ENCODE results near the gene NTNG2. TPM values are rescaled to one million over a fixed set of nuclear protein-coding genes. Genes with fewer than 3 reads are reported as not detected.

Gene NTNG2
- total and polyA plus RNA-seq, 10 donors: 0.44 to 22.4 (median 8.4) TPM

- Histone ChIP-seq H3K9me3 (no peaks in the 10 kb centered on the region), H3K27me3 (replicated peaks in 1 of 7) (peaks cover 0 to 86% (median 16%) of the 10 kb centered on the region in 7 donors), H3K36me3 (peaks cover 0 to 13% (median 0%) of the 10 kb centered on the region in 6 donors), H3K27ac (no peak overlapping the region), H3K4me3 (no peak overlapping the region), H3K4me1 (peaks cover 0 to 12% (median 0%) of the 10 kb centered on the region in 6 donors)
- intact Hi-C loops (cut with DNase I; ENCODE audit: low total_unique reads): no loop called here
- TF ChIP-seq POLR2A (IDR thresholded peaks at IDR 0.05) (no peak), POLR2AphosphoS5 (IDR thresholded peaks at IDR 0.05) (no peak)
- TF ChIP-seq, protein P1, sequence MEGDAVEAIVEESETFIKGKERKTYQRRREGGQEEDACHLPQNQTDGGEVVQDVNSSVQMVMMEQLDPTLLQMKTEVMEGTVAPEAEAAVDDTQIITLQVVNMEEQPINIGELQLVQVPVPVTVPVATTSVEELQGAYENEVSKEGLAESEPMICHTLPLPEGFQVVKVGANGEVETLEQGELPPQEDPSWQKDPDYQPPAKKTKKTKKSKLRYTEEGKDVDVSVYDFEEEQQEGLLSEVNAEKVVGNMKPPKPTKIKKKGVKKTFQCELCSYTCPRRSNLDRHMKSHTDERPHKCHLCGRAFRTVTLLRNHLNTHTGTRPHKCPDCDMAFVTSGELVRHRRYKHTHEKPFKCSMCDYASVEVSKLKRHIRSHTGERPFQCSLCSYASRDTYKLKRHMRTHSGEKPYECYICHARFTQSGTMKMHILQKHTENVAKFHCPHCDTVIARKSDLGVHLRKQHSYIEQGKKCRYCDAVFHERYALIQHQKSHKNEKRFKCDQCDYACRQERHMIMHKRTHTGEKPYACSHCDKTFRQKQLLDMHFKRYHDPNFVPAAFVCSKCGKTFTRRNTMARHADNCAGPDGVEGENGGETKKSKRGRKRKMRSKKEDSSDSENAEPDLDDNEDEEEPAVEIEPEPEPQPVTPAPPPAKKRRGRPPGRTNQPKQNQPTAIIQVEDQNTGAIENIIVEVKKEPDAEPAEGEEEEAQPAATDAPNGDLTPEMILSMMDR (IDR thresholded peaks at IDR 0.05 in 8 of 11, conservative IDR thresholded peaks at IDR 0.05 in 3 of 11): no peak
- DNase-seq: no peak
- WGBS, 5 donors: 51 to 73% (median 64%) methylated on average over 9 of the region's 9 CpGs
Observed at GRCh38 chr9:132183134-132183533, 21.3 kb downstream of the NTNG2 start.

GRCh38 chr9:132183715-132184114 is 21.9 kb downstream of the NTNG2 start:
- H3K36me3 ChIP-seq: peaks cover 0 to 13% (median 0%) of the 10 kb centered on the region in 6 donors
- peaks cover 0 to 92% (median 22%) of the 10 kb centered on the region in 7 donors for H3K27me3 ChIP-seq (replicated peaks in 1 of 7)
- DNase-seq: no peak
- no peak overlapping the region for H3K4me3 ChIP-seq
- TF ChIP-seq POLR2A (IDR thresholded peaks at IDR 0.05): no peak
- TF ChIP-seq, protein P1 (IDR thresholded peaks at IDR 0.05 in 8 of 11, conservative IDR thresholded peaks at IDR 0.05 in 3 of 11): no peak
- TF ChIP-seq POLR2AphosphoS5 (IDR thresholded peaks at IDR 0.05): no peak
- H3K27ac ChIP-seq: no peak overlapping the region
- WGBS, 5 donors: 62 to 78% (median 70%) methylated on average over 6 to 7 of the region's 7 CpGs
- peaks cover 0 to 12% (median 0%) of the 10 kb centered on the region in 6 donors for H3K4me1 ChIP-seq
- H3K9me3 ChIP-seq: no peaks in the 10 kb centered on the region
- intact Hi-C loops (cut with DNase I; ENCODE audit: low total_unique reads): no loop called here

DNA sequence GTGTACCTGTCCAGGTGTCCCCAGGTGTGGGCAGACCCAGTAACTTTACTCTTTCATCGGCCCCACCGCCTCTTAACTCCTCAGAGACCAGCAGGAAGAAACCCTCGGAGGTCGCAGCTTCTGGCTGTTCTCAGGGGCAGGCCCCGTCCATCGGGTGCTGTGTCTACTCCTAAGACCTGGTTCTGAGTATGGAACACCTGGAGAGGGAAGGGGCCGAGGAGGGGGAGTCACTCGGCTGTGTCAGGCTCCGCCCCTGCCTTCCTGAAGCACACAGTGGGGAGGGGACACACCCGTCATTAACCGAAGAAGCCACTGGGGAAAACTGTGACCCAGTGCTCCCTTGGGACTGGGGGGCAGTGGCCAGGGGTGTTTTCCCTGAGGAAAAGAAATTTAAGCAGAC is 22.3 kb downstream of the NTNG2 start:
- DNase-seq: no peak
- TF ChIP-seq POLR2AphosphoS5 (IDR thresholded peaks at IDR 0.05) (no peak), POLR2A (IDR thresholded peaks at IDR 0.05) (no peak)
- TF ChIP-seq, protein P1 (IDR thresholded peaks at IDR 0.05 in 8 of 11, conservative IDR thresholded peaks at IDR 0.05 in 3 of 11): no peak
- intact Hi-C loops (cut with DNase I; ENCODE audit: low total_unique reads): no loop called here
- Histone ChIP-seq H3K27ac (no peak overlapping the region), H3K27me3 (replicated peaks in 1 of 7) (peaks cover 0 to 89% (median 22%) of the 10 kb centered on the region in 7 donors), H3K36me3 (peaks cover 0 to 13% (median 0%) of the 10 kb centered on the region in 6 donors), H3K4me1 (peaks cover 0 to 12% (median 0%) of the 10 kb centered on the region in 6 donors), H3K4me3 (no peak overlapping the region), H3K9me3 (no peaks in the 10 kb centered on the region)
- WGBS, 5 donors: 52 to 75% (median 63%) methylated on average over 7 to 11 of the region's 11 CpGs

DNA sequence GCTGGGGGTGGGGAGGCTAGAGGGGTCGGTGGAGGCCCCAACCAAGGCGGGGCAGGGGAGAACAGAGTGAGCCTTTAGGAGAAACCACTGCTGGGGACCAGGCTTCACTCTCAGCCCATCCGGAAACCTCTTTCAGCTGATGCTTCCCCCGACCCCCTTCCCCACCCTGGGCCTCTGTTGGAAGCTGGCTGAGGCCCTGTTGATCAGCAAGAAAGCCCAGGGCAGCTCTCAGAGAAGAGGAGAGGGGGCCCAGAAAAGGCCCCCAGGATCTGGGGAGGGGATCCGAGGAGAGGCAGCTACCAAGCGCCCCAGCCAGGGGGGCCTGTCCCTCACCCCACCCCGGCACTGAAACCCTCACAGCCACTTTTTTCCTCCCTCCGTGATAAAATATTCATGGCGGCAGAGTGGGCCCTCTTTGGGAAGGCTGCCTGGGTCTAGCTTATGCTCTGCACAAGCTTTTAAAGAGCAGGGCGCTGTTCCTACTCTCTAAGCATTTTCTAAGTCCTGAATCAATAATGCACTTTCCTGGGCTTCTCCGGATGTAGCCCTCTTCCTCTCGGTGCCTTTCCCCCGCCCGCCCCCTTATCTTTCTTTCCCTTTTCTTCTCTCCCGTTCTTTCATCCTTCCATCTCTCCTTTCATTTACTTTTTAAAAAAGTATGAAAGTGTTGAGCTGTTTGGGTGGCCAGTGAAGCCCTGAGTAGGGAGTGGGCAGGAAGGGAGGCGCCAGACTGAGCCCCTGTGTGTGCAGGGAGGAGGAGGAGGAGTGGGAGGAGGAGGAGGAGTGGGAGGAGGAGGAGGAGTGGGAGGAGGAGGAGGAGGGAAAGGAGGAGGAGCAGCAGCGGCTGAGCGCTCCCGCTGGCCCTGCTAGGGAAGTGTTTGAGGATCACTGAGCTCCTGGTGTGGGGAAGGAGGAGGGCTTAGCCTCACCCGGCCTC is 23.5 kb downstream of the NTNG2 start:
- Histone ChIP-seq H3K9me3 (no peaks in the 10 kb centered on the region), H3K4me1 (peaks cover 0 to 12% (median 0%) of the 10 kb centered on the region in 6 donors), H3K4me3 (no peak overlapping the region), H3K27ac (no peak overlapping the region), H3K27me3 (replicated peaks in 1 of 7) (peaks cover 0 to 77% (median 22%) of the 10 kb centered on the region in 7 donors), H3K36me3 (peaks cover 0 to 13% (median 0%) of the 10 kb centered on the region in 6 donors)
- DNase-seq: no peak
- intact Hi-C loops (cut with DNase I; ENCODE audit: low total_unique reads): no loop called here
- 19 to 22% (median 20%) methylated on average over 19 to 20 of the region's 20 CpGs for WGBS, 5 donors
- TF ChIP-seq POLR2A (IDR thresholded peaks at IDR 0.05) (no peak), POLR2AphosphoS5 (IDR thresholded peaks at IDR 0.05) (no peak)
- TF ChIP-seq, protein P1 (IDR thresholded peaks at IDR 0.05 in 8 of 11, conservative IDR thresholded peaks at IDR 0.05 in 3 of 11): no peak

Measured in spleen (tissue), 11 donors.